AML-193 (cell line): Measurements from ENCODE around the gene PLXNB3.
"Not testable (repeated sequence)": the region's sequence is repeated elsewhere in the genome, so short reads cannot be mapped to it uniquely, and the experiment has no call there.

ENCODE experiments used
- DNase-seq, 2 experiments: peaks; one replicate each; lab custom pipeline; 2025; lab: John Stamatoyannopoulos, UW

The PLXNB3 gene

GRCh38 chrX:153818064-153818463, 54.0 kb downstream of the PLXNB3 start:
- DNase-seq = not testable (repeated sequence)

DNA sequence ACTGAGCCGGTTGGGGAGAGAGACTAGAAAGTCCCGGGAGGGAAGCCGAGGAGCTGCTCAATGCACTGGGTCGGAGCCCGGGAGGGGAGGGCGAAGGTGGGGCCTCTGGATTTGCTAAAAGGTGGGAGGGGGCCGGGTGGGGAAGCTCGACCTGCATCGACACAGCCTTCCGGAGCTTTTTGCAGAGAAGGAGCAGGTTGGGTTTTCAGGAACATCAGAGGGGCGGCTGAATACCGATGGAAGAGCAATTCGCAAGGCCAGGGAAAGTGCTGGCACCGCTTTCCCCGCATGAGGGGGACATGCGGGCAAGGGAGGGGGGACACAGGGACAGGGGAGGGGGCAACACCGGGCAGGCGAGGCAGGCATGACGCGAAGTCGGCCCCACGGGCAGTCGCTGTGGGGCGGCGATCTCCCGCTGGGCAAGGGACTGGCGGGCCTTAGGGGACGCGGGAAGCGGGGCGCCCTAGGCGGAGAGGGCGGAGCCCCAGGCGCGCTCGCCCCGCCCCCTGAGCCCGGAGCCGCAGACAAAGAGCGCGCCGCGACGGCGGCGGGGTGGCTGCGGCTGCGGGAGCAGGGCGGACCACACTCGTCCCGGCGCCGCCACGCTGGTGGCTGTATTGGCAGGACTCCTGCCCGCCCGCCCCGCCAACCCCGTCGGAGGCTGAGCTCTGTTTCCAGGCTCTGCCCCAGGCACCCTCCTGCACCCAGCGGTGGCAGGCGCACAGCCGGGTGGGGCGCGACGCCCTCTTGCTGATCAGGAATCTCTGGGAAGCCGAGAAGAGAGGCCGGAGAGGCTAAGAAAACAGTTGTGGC, 54.7 kb downstream of the PLXNB3 start:
- no peak for DNase-seq

- no peak for DNase-seq
Observed at GRCh38 chrX:153819384-153820040, 55.5 kb downstream of the PLXNB3 start.

DNA sequence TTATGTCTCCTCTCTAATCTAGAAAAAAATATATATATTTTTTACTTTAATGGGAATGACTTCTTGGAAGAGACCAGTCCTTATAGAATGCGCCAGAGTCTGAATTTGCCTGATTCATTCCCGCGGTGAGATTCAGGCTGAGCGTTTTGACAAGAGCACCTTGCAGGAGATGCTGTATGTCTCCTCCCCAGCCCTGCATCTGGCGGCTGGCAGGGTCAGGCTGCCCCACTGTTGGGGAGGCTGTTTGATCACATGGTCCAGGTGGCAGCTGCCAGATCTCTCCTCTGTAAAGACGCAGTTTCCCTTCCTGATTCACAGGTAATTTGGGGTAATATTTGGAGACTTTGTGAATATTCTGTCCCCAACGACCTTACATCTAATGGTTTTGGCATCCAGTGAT, 56.6 kb downstream of the PLXNB3 start:
- no peak for DNase-seq

DNA sequence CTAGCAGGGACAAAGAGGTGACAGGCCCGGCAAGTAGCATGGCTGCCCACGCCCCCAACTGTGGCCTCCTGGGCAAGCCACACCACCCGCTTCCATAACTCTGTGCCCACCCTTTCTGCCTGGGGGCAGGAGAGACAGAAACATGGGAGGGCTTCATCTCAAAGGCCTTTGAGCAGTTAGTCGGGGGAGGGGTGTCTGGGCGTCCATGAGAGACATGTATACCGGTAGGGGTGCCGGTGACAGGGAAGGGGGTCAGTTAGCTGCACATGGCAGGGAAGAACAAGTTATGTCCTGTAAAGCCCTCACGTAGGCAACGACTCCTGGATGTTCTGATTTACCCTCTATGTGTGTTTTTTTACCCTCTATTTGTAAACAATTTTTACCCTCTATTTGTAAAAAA, 57.0 kb downstream of the PLXNB3 start:
- no peak for DNase-seq

DNA sequence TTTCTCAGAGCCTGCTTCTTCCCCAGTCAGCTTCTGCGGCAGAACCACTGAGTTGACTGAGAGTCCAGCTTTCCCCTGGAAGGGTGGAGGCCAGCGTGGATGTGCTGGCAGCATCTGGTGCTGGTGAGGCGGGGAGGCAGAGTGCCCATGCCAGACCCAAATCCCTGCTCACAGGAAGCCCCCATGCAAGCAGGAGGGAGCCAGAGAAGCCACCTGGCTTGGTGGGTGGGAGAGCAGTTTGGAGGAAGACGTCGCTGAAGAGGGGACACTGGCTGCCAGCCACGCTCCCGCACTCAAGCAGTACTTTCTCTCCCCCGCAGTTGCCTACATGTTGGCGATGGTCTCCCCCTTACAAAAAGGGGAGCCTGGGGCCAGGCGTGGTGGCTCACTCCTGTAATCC, 60.3 kb downstream of the PLXNB3 start:
- no peak for DNase-seq

DNA sequence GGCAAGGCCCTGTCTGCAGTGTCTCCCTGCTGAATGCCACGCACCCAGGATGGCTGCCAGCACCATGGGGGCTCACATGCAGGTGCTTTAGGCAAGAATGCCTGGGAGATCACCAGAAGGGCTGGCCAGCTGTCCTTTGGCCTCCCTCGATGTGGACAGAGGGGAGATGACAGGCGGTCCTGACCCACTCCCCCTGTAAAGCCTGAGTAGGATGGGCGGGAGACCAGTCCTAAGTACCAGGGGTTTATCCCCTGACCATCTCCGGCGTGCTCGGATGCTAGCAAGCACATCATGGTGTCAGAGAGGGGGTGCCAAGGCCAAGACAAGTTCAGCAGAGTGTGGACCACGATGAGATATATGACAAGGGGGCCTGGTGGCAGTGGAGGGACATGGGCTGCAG, 61.0 kb downstream of the PLXNB3 start:
- DNase-seq = no peak
